ENCODE measurements around the gene CERT1.
A peak's percentile ranks its signal among the peaks of the same experiment; 100 is the strongest.
"Not testable (repeated sequence)": the region's sequence is repeated elsewhere in the genome, so short reads cannot be mapped to it uniquely, and the experiment has no call there.

Gene CERT1

GRCh38 chr5:75340714-75341478, 170.5 kb downstream of the CERT1 start:
- DNase-seq = no peak

GRCh38 chr5:75338408-75338807, 173.0 kb downstream of the CERT1 start:
- no peak for DNase-seq

GRCh38 chr5:75337366-75338021, 173.9 kb downstream of the CERT1 start:
- DNase-seq = peak; percentile 37

GRCh38 chr5:75336615-75337336, 174.7 kb downstream of the CERT1 start, which contains the start of gene HMGCR:
HMGCR (plus strand) TSS chr5:75337220; CDS start chr5:75342606, 5,386 bp downstream.
- DNase-seq = peak; percentile 94

GRCh38 chr5:75335952-75336614, 175.3 kb downstream of the CERT1 start:
- DNase-seq = no peak

- no peak for DNase-seq
These were observed 175.9 kb downstream of the CERT1 start for GRCh38 chr5:75335486-75335885.

GRCh38 chr5:75334413-75334812, 177.0 kb downstream of the CERT1 start:
- DNase-seq = not testable (repeated sequence)

GRCh38 chr5:75333759-75334158, 177.7 kb downstream of the CERT1 start:
- DNase-seq = not testable (repeated sequence)

- DNase-seq = no peak
These were observed 180.0 kb downstream of the CERT1 start for GRCh38 chr5:75331095-75332090.

- no peak for DNase-seq
These were observed 181.0 kb downstream of the CERT1 start for GRCh38 chr5:75330404-75330803.
